GM12878 (cell line): ENCODE data around the gene IGF1R. TPM values are rescaled to one million over a fixed set of nuclear protein-coding genes. Genes with fewer than 3 reads are reported as not detected.

Experiments
- ATAC-seq: fragments of 200-7000 bp; cut with Tn5 transposase; 3 replicates; pipeline ENCODE4 v1.9.1; 2020; ENCODE audit warnings: mild to moderate bottlenecking, moderate library complexity
- BruUV-seq: library from RNA; stranded (reverse); fragments of 400-500 nt; replicated peaks from 2 replicates; lab custom pipeline; 2021; lab: Mats Ljungman, UMichigan
- CTCF ChIA-PET: fragments of 300-600 bp; sonication (Branson Sonifier 250); formaldehyde crosslinking; extraction: SDS; loops from one replicate; lab custom pipeline; 2021; ENCODE audit warnings: inconsistent platforms; lab: Yijun Ruan, JAX
- POLR2A ChIA-PET: fragments of 350-600 bp; formaldehyde crosslinking; extraction: SDS; loops from one replicate; lab custom pipeline; 2021; ENCODE audit warnings: inconsistent platforms; lab: Charles Lee
- RAD21 ChIA-PET: fragments of 300-600 bp; sonication (Branson Sonifier 250); formaldehyde crosslinking; loops from one replicate; lab custom pipeline; 2023; ENCODE audit warnings: antibody characterized with exemption; ENCODE audit not compliant: unreplicated experiment; lab: Charles Lee
- SMC1A ChIA-PET: fragments of 300-600 bp; sonication (Branson Sonifier 250); formaldehyde crosslinking; loops from one replicate; lab custom pipeline; 2023; ENCODE audit not compliant: unreplicated experiment, uncharacterized antibody; lab: Charles Lee
- DNase-seq: peaks from one replicate; pipeline ENCODE4 v3.0.0-alpha.2; 2011; ENCODE audit warnings: low read depth, low spot score
- FAIRE-seq: peaks from 3 replicates; lab custom pipeline; 2011; peaks lifted over from hg19 to GRCh38; lab: Jason Lieb, UNC
- H2AFZ ChIP-seq: 2 replicates; pipeline ENCODE4 v1.6.0; 2011; ENCODE audit warnings: low read depth, low read length, control low read depth; ENCODE audit not compliant: control insufficient read depth
- H3K27ac ChIP-seq: 2 replicates; pipeline ENCODE4 v1.5.1; 2011; ENCODE audit warnings: control low read depth; ENCODE audit not compliant: control insufficient read depth, insufficient read depth
- H3K27me3 ChIP-seq, 2 experiments: replicated peaks in 1 of 2; 2 replicates each; pipeline versions ENCODE4 v1.6.0 to v1.6.1; 2011; ENCODE audit warnings: low read length in 1 of 2; ENCODE audit not compliant: control insufficient read depth in 2 of 2, insufficient read depth in 2 of 2
- H3K36me3 ChIP-seq, 2 experiments: 2 replicates each; pipeline ENCODE4 v1.5.1; 2011; ENCODE audit warnings: low read length in 1 of 2; ENCODE audit not compliant: control insufficient read depth in 2 of 2, insufficient read depth in 2 of 2
- H3K4me1 ChIP-seq: 2 replicates; pipeline ENCODE4 v1.6.1; 2011; ENCODE audit warnings: mild to moderate bottlenecking, low read length, moderate library complexity, mixed read lengths; ENCODE audit not compliant: control insufficient read depth, insufficient read depth
- H3K4me2 ChIP-seq: 2 replicates; pipeline ENCODE4 v1.6.0; 2011; ENCODE audit warnings: control low read depth; ENCODE audit not compliant: control insufficient read depth, insufficient read depth
- H3K4me3 ChIP-seq: fragments of 200-600 bp; sonication (generic); 2 replicates; pipeline ENCODE4 v1.5.1; 2016
- H3K79me2 ChIP-seq: 2 replicates; pipeline ENCODE4 v1.6.0; 2011; ENCODE audit warnings: low read length; ENCODE audit not compliant: control insufficient read depth, insufficient read depth
- H3K9ac ChIP-seq: 2 replicates; pipeline ENCODE4 v1.8.0; 2011; ENCODE audit warnings: low read length, control low read depth, mixed read lengths; ENCODE audit not compliant: control insufficient read depth, insufficient read depth
- H3K9me3 ChIP-seq: replicated peaks from 3 replicates; pipeline ENCODE4 v1.5.1; 2011; ENCODE audit warnings: mild to moderate bottlenecking, low read length; ENCODE audit not compliant: control insufficient read depth, insufficient read depth
- H4K20me1 ChIP-seq: 2 replicates; pipeline ENCODE4 v1.6.0; 2011; ENCODE audit not compliant: control insufficient read depth, insufficient read depth
- CREM ChIP-seq: IDR thresholded peaks from 2 replicates; pipeline ENCODE4 v1.6.1; 2014; ENCODE audit warnings: antibody characterized with exemption, low read depth
- DPF2 ChIP-seq: fragments of 450-650 bp; IDR thresholded peaks from 2 replicates; pipeline ENCODE4 v1.6.1; 2017; ENCODE audit warnings: mild to moderate bottlenecking
- EP300 ChIP-seq, 2 experiments: fragments of 150-350 bp in 1 of 2; IDR thresholded peaks; 2 replicates each; pipeline ENCODE4 v1.6.1; 2011 to 2012; ENCODE audit warnings: low read depth in 2 of 2, low read length in 2 of 2, borderline replicate concordance in 1 of 2, improper control_type of control experiment in 1 of 2, inconsistent platforms in 1 of 2; ENCODE audit not compliant: control insufficient read depth in 1 of 2
- MEF2B ChIP-seq: fragments of 450-650 bp; IDR thresholded peaks from 2 replicates; pipeline ENCODE4 v1.6.1; 2018; ENCODE audit warnings: mild to moderate bottlenecking, moderate library complexity; ENCODE audit not compliant: partially characterized antibody, poor library complexity, severe bottlenecking
- RELB ChIP-seq: fragments of 450-650 bp; IDR thresholded peaks from 2 replicates; pipeline ENCODE4 v1.6.1; 2017; ENCODE audit warnings: low read depth, mild to moderate bottlenecking, moderate library complexity
- ZNF24 ChIP-seq: fragments of 450-650 bp; IDR thresholded peaks from 2 replicates; pipeline ENCODE4 v1.6.1; 2017; ENCODE audit warnings: antibody characterized with exemption, mild to moderate bottlenecking
- ZNF592 ChIP-seq: fragments of 450-650 bp; IDR thresholded peaks from 2 replicates; pipeline ENCODE4 v1.6.1; 2017; ENCODE audit warnings: mild to moderate bottlenecking, moderate library complexity
- WGBS: methylation state at CpG from one replicate; pipeline ENCODE4 v1.1.6; 2016; ENCODE audit warnings: low lambda C conversion rate; ENCODE audit not compliant: insufficient replicate concordance, insufficient coverage; ENCODE audit errors: missing lambda C conversion rate; 5-methylcytosine and 5-hydroxymethylcytosine counted together
- in situ Hi-C: fragments of 300-500 bp; cut with MboI; formaldehyde crosslinking; loops from 9 replicates; pipeline ENCODE4 v1.14.3; 2018; ENCODE audit warnings: mixed read lengths
- intact Hi-C: fragments of 100-400 bp; cut with micrococcal nuclease; formaldehyde crosslinking; loops from one replicate; pipeline ENCODE4 v1.14.2; 2022; ENCODE audit not compliant: unreplicated experiment
- polyA plus RNA-seq, 11 experiments: library from polyadenylated mRNA; depleted of rRNA in 4 of 11; unstranded in 6 of 11; stranded (reverse) in 5 of 11; fragments of >200 nt; fragmentation: Nextera tagmentation in 4 of 11; fragmentation: Illumina TruSeq in 1 of 11; extraction: Ambion mirVana in 4 of 11; extraction: Trizol in 1 of 11; gene quantifications; 1 replicate in 1 of 11; 2 replicates in 10 of 11; pipeline versions ENCODE4 v1.2.1 to v1.2.3, GENCODE V29; 2011 to 2016; ENCODE audit warnings: inconsistent platforms in 2 of 11, missing spikeins in 2 of 11, low read depth in 1 of 11
- total RNA-seq, 4 experiments: library from RNA; depleted of rRNA in 3 of 4; stranded (reverse); fragments of >200 nt in 3 of 4; fragmentation: Illumina TruSeq in 1 of 4; extraction: Trizol in 1 of 4; gene quantifications; 2 replicates each; pipeline versions ENCODE4 v1.2.1 to v1.2.3, GENCODE V29; 2013 to 2021
- TF ChIP-seq, protein P1 (sequence below): IDR thresholded peaks from 2 replicates; pipeline ENCODE4 v1.6.1; 2012; ENCODE audit warnings: improper control_type of control experiment, low read depth, low read length; ENCODE audit not compliant: insufficient replicate concordance

The IGF1R gene
- total and polyA plus RNA-seq, 10 of the 15 experiments (the other 5 are each of a cell fraction or from before 2014, with no cell fraction given) = 0.03 to 2.7 (median 0.66) TPM

GRCh38 chr15:98935736-98936135, 287.4 kb downstream of the IGF1R start (continued):
- TF ChIP-seq, protein P1, sequence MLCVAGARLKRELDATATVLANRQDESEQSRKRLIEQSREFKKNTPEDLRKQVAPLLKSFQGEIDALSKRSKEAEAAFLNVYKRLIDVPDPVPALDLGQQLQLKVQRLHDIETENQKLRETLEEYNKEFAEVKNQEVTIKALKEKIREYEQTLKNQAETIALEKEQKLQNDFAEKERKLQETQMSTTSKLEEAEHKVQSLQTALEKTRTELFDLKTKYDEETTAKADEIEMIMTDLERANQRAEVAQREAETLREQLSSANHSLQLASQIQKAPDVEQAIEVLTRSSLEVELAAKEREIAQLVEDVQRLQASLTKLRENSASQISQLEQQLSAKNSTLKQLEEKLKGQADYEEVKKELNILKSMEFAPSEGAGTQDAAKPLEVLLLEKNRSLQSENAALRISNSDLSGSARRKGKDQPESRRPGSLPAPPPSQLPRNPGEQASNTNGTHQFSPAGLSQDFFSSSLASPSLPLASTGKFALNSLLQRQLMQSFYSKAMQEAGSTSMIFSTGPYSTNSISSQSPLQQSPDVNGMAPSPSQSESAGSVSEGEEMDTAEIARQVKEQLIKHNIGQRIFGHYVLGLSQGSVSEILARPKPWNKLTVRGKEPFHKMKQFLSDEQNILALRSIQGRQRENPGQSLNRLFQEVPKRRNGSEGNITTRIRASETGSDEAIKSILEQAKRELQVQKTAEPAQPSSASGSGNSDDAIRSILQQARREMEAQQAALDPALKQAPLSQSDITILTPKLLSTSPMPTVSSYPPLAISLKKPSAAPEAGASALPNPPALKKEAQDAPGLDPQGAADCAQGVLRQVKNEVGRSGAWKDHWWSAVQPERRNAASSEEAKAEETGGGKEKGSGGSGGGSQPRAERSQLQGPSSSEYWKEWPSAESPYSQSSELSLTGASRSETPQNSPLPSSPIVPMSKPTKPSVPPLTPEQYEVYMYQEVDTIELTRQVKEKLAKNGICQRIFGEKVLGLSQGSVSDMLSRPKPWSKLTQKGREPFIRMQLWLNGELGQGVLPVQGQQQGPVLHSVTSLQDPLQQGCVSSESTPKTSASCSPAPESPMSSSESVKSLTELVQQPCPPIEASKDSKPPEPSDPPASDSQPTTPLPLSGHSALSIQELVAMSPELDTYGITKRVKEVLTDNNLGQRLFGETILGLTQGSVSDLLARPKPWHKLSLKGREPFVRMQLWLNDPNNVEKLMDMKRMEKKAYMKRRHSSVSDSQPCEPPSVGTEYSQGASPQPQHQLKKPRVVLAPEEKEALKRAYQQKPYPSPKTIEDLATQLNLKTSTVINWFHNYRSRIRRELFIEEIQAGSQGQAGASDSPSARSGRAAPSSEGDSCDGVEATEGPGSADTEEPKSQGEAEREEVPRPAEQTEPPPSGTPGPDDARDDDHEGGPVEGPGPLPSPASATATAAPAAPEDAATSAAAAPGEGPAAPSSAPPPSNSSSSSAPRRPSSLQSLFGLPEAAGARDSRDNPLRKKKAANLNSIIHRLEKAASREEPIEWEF = no peak
- TF ChIP-seq MEF2B = no peak

GRCh38 chr15:98937413-98938104, 289.2 kb downstream of the IGF1R start:
- FAIRE-seq (peak; percentile 93), DNase-seq (peak; percentile 44), ATAC-seq (peak; percentile 88)
- Histone ChIP-seq H3K27ac (peak overlapping the region; percentile 35), H3K4me1 (peaks cover 19% of the 10 kb centered on the region), H3K4me2 (peak overlapping the region; percentile 69), H3K27me3 (no peaks in the 10 kb centered on the region), H3K9ac (no peak overlapping the region; the same call in 1 of the 2 replicates), H2AFZ (peak overlapping the region; percentile 28), H3K4me3 (no peak overlapping the region; the same call in 1 of the 2 replicates), H3K79me2 (no peaks in the 10 kb centered on the region), H3K36me3 (no peaks in the 10 kb centered on the region), H4K20me1 (no peaks in the 10 kb centered on the region), H3K9me3 (no peaks in the 10 kb centered on the region)
- POLR2A ChIA-PET = interaction anchor here (1.1 to 2.1 kb wide), 4 partner anchors 9 to 88 kb away, joined by 3 to 9 read pairs (median 4); no protein-coding TSS in a partner anchor
- SMC1A ChIA-PET = interaction anchor here (0.6 to 4.3 kb wide), 18 partner anchors 9 to 919 kb away, joined by 3 to 59 read pairs (median 4); no protein-coding TSS in a partner anchor
- WGBS = 10% methylated on average over 7 of the region's 7 CpGs
- CTCF ChIA-PET = interaction anchor here (1.1 to 2.2 kb wide), 8 partner anchors 9 to 157 kb away, joined by 4 to 12 read pairs (median 6); no protein-coding TSS in a partner anchor
- intact Hi-C loops = loop anchor here (1.0 kb wide), 1 partner anchor 15 kb away; no protein-coding TSS in a partner anchor
- in situ Hi-C loops = no loop called here
- BruUV-seq = no TSS peak
- RAD21 ChIA-PET = interaction anchor here (0.5 to 3.5 kb wide), 9 partner anchors 12 to 139 kb away, joined by 3 to 33 read pairs (median 4); no protein-coding TSS in a partner anchor
- TF ChIP-seq ZNF24 (0 out of 2 replicates have a peak, but pooled peaks have one; percentile 14), RELB (peak; percentile 29; the same call in 1 of the 2 replicates), ZNF592 (0 out of 2 replicates have a peak, but pooled peaks have one; percentile 40), EP300 (IDR thresholded peaks at IDR 0.05; ENCODE audit: borderline replicate concordance in 1 of 2, control insufficient read depth in 1 of 2, low read depth in 2 of 2, low read length in 2 of 2) (peak; percentile 28 to 47; a peak in 1 of 4 replicates), CREM (peak; percentile 43; the same call in 1 of the 2 replicates), DPF2 (no peak)
